SHP77 treated with DMSO at 0.1 percent for 48 hours (cell line): ENCODE results near the gene MAPKAP1.

Source experiments
- DNase-seq: peaks from one replicate; lab custom pipeline; 2025; lab: John Stamatoyannopoulos, UW

The MAPKAP1 gene

DNA sequence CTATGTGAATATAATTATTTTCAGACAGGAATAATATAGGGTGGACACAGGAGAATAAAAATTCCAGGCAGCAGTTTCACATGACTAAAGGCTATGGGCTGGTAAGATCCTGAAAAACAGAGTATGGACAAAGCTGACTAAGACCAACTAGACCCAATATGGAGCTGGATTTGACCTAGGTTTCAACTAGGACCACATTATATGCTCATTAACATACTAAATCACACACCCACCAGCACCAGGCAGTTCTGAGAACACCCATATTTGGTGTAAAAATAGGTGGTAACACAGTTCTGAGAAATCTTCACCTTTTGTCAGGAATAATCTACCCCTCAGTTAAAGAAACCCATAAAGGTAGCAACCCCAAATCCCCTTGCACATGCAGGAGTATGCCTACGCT lies 64.7 kb downstream of the MAPKAP1 start:
- DNase-seq = no peak

DNA sequence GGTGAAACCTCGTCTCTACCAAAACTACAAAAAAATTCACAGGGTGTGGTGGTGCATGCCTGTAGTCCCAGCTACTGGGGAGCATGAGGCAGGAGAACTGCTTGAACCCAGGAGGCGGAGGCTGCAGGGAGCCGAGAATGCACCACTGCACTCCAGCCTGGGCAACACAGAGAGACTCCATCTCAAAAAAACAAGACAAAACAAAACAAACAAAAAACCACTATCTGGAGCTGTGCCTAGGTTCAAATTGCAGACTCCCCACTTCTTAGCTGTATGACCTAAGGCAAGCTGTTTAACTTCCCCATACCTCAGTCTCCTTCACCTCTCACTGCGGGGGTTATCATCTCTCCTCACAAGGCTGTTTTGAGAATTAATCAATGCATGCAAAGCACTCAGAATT lies 68.0 kb downstream of the MAPKAP1 start:
- no peak for DNase-seq

GRCh38 chr9:125638239-125639045 lies 68.6 kb downstream of the MAPKAP1 start:
- DNase-seq = no peak

- DNase-seq = no peak
Measured at GRCh38 chr9:125637241-125637640, 69.8 kb downstream of the MAPKAP1 start.

DNA sequence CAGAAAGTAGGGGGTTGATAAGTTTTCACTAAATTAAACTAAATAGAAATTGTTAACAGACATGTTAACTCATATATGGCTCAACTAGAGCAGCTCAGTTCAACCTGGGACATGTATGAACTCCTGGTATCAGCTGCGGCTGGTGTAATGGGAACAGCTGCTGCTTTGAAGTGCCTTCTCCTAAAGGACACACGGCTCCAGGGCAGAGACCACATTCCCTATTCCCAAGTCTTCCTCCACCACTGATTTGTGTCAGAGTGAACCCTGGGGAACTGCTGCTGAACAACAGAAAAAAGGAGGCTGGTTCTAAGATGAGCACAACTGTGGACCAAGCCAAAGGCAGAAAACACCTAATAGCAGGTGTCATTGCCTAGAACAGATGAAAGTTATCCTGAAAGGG lies 71.1 kb downstream of the MAPKAP1 start:
- peak; percentile 54 for DNase-seq

- DNase-seq = no peak
Measured at GRCh38 chr9:125634040-125634717, 72.8 kb downstream of the MAPKAP1 start.

- DNase-seq = peak; percentile 16
Measured at GRCh38 chr9:125633116-125633745, 73.8 kb downstream of the MAPKAP1 start.

DNA sequence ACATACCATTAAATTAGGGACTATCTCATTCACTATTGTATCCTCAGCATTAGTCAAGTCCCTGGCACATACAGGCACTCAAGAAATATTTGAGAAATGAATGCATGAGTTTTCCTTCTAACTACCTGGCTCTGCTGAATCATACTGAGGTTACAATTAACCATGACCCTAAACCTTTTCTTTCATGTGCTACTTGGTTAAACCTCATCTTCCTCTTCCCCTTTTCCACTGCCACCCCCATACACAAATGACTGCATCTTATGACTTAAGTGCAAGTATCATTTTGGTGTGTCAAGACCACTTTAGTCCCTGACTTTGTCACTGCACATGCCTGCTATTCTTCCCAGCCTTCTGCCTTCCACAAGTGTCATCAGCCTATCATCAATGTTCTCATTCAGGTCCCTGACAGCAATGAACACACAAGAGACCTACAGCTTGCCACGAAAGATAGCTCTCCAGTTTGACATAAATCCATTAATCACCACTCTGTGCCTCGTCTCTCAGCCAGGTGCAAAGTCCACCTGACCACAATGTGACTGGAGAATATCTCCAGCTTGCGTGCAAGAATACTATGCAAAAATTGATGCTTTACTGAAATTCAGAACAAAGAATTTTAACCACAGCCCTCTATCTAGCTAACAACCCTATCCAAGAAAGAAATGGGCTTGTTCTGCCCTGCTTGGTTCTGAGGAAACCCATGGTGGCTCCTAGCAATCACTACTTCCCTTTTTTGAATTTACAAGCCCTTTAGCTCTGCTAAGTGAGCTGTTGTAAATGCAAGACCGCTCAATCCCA lies 74.5 kb downstream of the MAPKAP1 start:
- peak; percentile 83 for DNase-seq

DNA sequence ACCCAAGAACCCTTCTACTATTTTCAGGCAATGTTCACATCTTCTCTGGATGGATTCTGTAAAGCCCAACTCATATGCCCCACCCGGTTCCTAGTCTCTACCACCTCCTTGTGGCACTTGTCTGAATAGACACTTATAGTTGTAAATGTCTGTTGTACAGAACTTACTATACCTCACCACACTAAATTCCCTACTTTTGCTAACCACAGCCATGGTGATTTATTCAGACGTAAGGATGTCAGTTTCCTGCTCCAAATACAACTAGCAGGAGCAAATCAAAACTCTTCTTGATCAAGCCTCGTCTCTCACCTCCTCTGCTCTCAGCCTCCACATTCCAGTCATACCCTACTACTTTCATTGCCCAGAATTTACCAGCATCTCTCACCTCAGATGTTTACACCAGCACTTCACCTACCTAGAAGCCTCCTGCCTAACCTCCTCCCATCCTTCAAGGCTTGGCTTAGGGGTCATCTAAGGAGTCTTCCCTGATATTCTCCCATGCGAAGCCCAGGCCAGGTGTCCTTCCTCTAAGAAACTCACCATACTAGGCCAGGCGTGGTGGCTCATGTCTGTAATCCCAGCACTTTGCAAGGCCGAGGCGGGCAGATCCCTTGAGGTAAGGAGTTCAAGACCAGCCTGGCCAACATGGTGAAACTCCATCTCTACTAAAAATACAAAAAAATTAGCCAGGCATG lies 75.5 kb downstream of the MAPKAP1 start:
- DNase-seq = peak; percentile 24

GRCh38 chr9:125630436-125630835 lies 76.6 kb downstream of the MAPKAP1 start:
- DNase-seq = no peak

DNA sequence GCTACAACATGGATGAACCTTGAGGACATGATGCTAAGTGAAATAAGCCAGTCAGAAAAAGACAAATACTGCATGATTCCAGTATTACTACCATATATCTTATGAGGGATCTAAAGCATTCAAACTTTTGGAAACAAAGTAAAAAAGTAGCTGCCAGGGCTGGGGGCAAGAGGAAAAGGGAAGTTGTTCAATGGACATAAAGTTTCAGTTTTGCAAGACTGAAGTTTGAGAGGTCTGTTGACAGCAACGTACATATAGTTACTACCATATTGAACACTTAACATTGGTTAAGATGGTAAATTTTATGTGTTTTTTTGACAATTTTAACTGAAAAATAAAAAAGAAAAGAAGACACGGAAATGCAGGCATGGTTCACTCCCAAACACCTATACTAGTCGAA lies 77.6 kb downstream of the MAPKAP1 start:
- DNase-seq = no peak

DNA sequence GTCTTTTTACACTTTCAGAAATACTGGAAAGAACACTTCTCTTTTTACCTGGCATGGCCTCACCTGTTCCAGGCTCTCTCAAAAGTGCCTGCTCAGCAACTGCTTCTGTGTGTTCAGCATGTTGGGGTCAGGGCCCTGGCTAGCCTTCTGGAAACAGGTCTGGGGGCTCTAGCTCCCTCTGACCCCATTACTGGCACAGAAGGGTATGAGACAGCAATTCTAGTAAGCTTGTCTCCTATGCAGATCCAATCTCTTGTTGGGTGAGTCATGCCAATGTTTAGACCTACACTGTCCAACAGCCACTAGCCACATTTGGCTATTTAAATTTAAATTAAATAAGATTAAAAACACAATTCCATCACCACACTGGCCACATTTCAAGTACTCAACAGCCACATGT lies 80.8 kb downstream of the MAPKAP1 start:
- DNase-seq = no peak

GRCh38 chr9:125621170-125621569 lies 85.8 kb downstream of the MAPKAP1 start:
- no peak for DNase-seq

GRCh38 chr9:125620216-125620615 lies 86.8 kb downstream of the MAPKAP1 start:
- DNase-seq = no peak

DNA sequence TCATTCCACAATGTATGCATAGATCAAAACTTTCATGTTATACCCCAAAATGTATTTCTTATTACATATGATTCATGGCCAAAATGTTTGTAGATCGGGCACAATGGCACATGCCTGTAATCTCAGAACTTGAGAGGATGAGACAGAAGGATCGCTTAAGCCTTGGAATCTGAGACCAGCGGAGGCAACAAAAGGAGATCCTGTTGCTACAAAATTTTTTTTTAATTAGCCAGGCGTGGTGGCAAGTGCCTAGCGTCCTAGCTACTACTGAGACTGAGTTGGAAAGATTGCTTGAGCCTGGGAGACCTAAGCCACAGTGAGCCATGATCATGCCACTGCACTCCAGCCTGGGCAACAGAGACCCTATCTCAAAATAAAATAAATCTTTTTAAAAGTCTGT lies 89.9 kb downstream of the MAPKAP1 start:
- DNase-seq = no peak

DNA sequence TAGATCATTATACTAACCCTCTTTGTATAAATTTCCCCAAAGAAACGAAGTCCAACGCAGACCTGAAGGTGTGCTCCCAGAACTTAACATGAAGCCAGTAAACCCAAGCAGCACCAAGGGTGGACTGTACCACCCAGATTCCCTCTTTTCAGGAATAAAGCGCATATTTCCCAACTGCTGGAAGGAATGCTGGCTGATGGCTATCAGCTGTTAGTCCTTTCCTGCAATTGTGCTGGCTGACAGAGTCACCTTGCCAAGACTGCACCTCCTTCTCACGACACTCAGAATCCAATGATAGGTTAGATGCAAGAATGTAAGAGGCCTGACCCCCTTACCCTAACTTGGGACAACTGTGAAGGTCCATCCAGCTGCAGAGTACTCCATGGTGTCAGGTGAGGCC lies 93.9 kb downstream of the MAPKAP1 start:
- no peak for DNase-seq

GRCh38 chr9:125612616-125613015 lies 94.4 kb downstream of the MAPKAP1 start:
- no peak for DNase-seq

DNA sequence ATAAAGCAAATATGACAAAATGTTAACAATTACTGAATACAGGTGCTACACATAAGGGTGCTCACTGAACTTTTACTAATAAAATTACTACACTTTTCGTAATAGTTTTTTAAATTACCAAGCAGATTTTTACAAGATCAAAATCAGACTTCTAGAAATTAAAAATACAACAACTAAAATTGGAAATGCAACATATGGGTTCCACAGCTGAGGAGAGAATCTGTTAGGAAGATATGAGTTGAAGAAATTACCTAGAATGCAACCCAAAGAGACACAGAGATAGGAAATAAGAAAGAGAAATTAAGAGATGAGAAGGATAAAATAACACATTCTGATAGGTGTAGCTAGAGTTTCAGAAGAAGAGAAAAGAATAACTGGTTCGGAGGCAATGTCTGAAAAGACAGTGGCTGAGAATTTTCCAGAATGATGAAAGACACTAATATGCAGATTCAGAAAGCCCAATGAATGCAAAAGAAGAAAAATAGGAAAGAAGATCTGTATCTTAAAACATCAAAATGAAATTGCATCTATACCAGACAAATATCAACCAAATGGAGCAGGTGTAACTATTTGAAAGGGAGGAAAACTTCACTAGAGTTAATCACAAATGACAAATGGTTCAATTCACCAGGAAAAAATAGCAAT lies 95.8 kb downstream of the MAPKAP1 start:
- DNase-seq = no peak

DNA sequence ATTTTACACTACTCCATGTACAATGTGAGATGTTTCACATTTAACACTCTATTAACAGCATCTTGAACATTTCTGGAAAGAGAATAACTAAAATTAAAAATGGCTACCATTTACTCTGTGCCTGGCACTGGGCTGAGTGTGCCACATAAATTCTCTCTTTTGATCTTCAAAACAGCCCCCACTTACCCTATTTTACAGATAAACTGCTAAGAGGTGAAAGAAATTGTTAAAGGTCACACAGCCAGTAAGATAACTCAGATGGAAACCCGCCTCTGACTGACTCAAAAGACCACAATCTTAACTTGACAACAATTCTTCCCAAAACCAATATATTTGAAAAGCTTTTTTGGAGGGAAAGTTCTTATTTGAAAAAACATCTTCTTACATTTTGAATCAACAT lies 97.3 kb downstream of the MAPKAP1 start:
- no peak for DNase-seq

DNA sequence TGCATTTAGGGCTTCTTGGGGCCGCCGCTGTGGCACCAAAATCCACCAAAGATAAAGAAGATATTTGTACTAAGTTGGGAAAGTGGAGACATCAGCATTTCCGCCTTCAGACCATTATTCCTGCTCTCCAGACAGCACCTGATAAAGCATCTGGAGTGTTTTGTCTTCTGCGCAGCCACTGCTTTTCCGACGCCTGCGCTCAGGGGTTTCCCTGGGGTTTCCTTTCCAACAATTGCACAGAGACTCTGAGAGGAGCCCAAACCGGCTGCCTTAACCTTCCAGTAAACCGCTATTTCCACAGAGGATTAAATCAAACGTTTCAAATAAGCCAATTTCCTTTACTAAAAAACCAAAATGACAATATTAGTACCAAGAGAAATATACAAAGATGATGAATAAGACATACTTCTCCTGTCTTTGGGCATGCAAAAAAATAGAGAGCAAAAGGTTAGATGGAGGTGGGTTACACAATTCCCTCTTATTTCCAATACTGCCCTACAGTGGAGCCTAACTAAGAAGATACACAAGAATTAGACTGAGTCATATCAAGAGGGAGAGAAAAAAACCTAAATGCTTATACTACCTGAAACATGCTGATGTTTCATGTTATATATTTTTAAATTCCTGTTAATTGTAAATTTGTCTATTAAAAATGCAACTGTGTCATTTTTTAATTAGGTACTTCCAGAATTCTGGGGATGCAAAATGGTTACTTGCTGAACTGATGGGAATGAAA lies 98.4 kb downstream of the MAPKAP1 start:
- DNase-seq = no peak

DNA sequence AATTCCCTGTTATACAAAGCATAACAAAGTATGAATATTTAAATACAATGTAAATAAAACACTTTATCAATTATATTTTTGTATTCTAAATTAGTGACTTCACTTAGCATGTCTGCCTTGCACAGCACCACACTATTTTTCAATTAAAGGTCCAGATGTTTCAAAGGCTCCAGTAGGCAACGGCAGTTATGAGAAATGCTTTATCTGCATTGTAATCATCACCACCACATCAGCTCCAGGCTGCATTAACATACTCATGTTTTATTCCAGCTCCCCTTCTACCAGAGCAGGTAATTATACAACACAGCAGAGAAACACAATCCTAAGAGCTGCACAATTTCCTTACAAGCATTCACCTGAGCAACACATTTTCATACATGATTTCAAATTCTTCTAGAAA lies 102.8 kb downstream of the MAPKAP1 start:
- DNase-seq = no peak
